MCF 10A (cell line): ENCODE data around the gene IL31RA. TPM values are rescaled to one million over a fixed set of nuclear protein-coding genes. Genes with fewer than 3 reads are reported as not detected.

ENCODE experiments used
- BruUV-seq: library from RNA; stranded (reverse); fragments of 400-500 nt; replicated peaks from 2 replicates; lab custom pipeline; 2021; lab: Mats Ljungman, UMichigan
- CTCF ChIA-PET: fragments of 300-600 bp; sonication (Branson Sonifier 250); formaldehyde crosslinking; extraction: SDS; loops from one replicate; lab custom pipeline; 2021; ENCODE audit warnings: antibody characterized with exemption, inconsistent platforms; lab: Yijun Ruan, JAX
- POLR2A ChIA-PET: fragments of 300-600, 350-650 bp; sonication (Branson Sonifier 250); formaldehyde crosslinking; extraction: SDS; loops from one replicate; lab custom pipeline; 2020; ENCODE audit warnings: antibody characterized with exemption, inconsistent platforms; lab: Yijun Ruan, JAX
- DNase-seq: peaks from one replicate; pipeline ENCODE4 v3.0.0-alpha.2; 2018; ENCODE audit not compliant: unreplicated experiment
- H3K27ac Mint-ChIP-seq: one replicate; pipeline ENCODE4 v1.8.0; 2022; ENCODE audit warnings: mild to moderate bottlenecking, low read depth, mixed read lengths; ENCODE audit not compliant: unreplicated experiment
- H3K27me3 Mint-ChIP-seq: one replicate; pipeline ENCODE4 v1.8.0; 2022; ENCODE audit warnings: mixed read lengths; ENCODE audit not compliant: insufficient read depth, unreplicated experiment
- H3K36me3 Mint-ChIP-seq: one replicate; pipeline ENCODE4 v1.8.0; 2022; ENCODE audit warnings: mild to moderate bottlenecking, moderate library complexity, mixed read lengths; ENCODE audit not compliant: insufficient read depth, unreplicated experiment
- H3K4me1 Mint-ChIP-seq: one replicate; pipeline ENCODE4 v1.8.0; 2022; ENCODE audit warnings: mixed read lengths; ENCODE audit not compliant: insufficient read depth, unreplicated experiment
- H3K4me3 Mint-ChIP-seq: one replicate; pipeline ENCODE4 v1.8.0; 2022; ENCODE audit warnings: mild to moderate bottlenecking, moderate library complexity, mixed read lengths; ENCODE audit not compliant: unreplicated experiment
- H3K9me3 Mint-ChIP-seq: one replicate; pipeline ENCODE4 v1.8.0; 2022; ENCODE audit warnings: mixed read lengths; ENCODE audit not compliant: unreplicated experiment
- CTCF ChIP-seq: fragments of 200-600 bp; IDR thresholded peaks from one replicate; pipeline ENCODE4 v1.8.0; 2022; ENCODE audit warnings: antibody characterized with exemption, mild to moderate bottlenecking; ENCODE audit not compliant: unreplicated experiment
- intact Hi-C: fragments of 100-400 bp; cut with micrococcal nuclease; formaldehyde crosslinking; loops from 2 replicates; pipeline ENCODE4 v1.14.1; 2022
- total RNA-seq: library from RNA; stranded (reverse); gene quantifications from 2 replicates; pipeline ENCODE4 v1.2.3, GENCODE V29; 2022

The IL31RA gene
- total RNA-seq, 1 experiment from 2014 or later, result 6.4 TPM

GRCh38 chr5:55823151-55823796, 27.9 kb upstream of the IL31RA start:
- TF ChIP-seq CTCF, result no peak
- Mint-ChIP-seq H3K9me3 (no peaks in the 10 kb centered on the region), H3K4me3 (no peak overlapping the region), H3K27ac (no peak overlapping the region), H3K27me3 (no peaks in the 10 kb centered on the region), H3K4me1 (no peaks in the 10 kb centered on the region), H3K36me3 (no peaks in the 10 kb centered on the region)
- intact Hi-C loops, result no loop called here
- no TSS peak for BruUV-seq
- ChIA-PET POLR2A (interaction anchor here (1.5 to 2.0 kb wide), 2 partner anchors 9 to 28 kb away, joined by 3 to 6 read pairs; partner anchors contain the start of gene IL31RA), CTCF (no interaction called here)
- DNase-seq, result no peak

- Mint-ChIP-seq H3K27ac (no peak overlapping the region), H3K4me1 (no peaks in the 10 kb centered on the region), H3K36me3 (no peaks in the 10 kb centered on the region), H3K4me3 (no peak overlapping the region), H3K9me3 (no peaks in the 10 kb centered on the region), H3K27me3 (no peaks in the 10 kb centered on the region)
- no TSS peak for BruUV-seq
- intact Hi-C loops, result no loop called here
- no peak for TF ChIP-seq CTCF
- DNase-seq, result no peak
- POLR2A ChIA-PET, result no interaction called here
- CTCF ChIA-PET, result no interaction called here
These were observed 21.2 kb upstream of the IL31RA start for GRCh38 chr5:55829956-55830355.

- no peak for TF ChIP-seq CTCF
- Mint-ChIP-seq H3K27me3 (no peaks in the 10 kb centered on the region), H3K4me3 (no peak overlapping the region), H3K36me3 (no peaks in the 10 kb centered on the region), H3K27ac (no peak overlapping the region), H3K4me1 (no peaks in the 10 kb centered on the region), H3K9me3 (no peaks in the 10 kb centered on the region)
- intact Hi-C loops, result no loop called here
- ChIA-PET POLR2A (no interaction called here), CTCF (interaction anchor here (1.2 kb wide), 1 partner anchor 46 kb away, joined by 3 read pairs; no protein-coding TSS in a partner anchor)
- DNase-seq, result no peak
- BruUV-seq, result no TSS peak
These were observed 18.7 kb upstream of the IL31RA start for GRCh38 chr5:55832446-55832845.

- Mint-ChIP-seq H3K27ac (no peak overlapping the region), H3K4me3 (no peak overlapping the region), H3K27me3 (no peaks in the 10 kb centered on the region), H3K36me3 (no peaks in the 10 kb centered on the region), H3K4me1 (no peaks in the 10 kb centered on the region), H3K9me3 (no peaks in the 10 kb centered on the region)
- DNase-seq, result no peak
- TF ChIP-seq CTCF, result no peak
- CTCF ChIA-PET, result no interaction called here
- BruUV-seq, result no TSS peak
- POLR2A ChIA-PET, result interaction anchor here (0.5 kb wide), 1 partner anchor 463 kb away, joined by 3 read pairs; no protein-coding TSS in a partner anchor
- intact Hi-C loops, result no loop called here
These were observed 15.0 kb upstream of the IL31RA start for GRCh38 chr5:55836191-55836590.
